A673 (cell line): ENCODE measurements around the gene TMCC1. TPM values are rescaled to one million over a fixed set of nuclear protein-coding genes. Genes with fewer than 3 reads are reported as not detected.

Experiments
- BruUV-seq: library from RNA; stranded (reverse); fragments of 400-500 nt; replicated peaks from 2 replicates; lab custom pipeline; 2021; lab: Mats Ljungman, UMichigan
- CTCF ChIA-PET: fragments of 300-600 bp; sonication (Branson Sonifier 250); formaldehyde crosslinking; loops from one replicate; lab custom pipeline; 2022; ENCODE audit warnings: antibody characterized with exemption; lab: Charles Lee
- POLR2A ChIA-PET: fragments of 300-600 bp; sonication (Branson Sonifier 250); formaldehyde crosslinking; loops from one replicate; lab custom pipeline; 2022; ENCODE audit warnings: antibody characterized with exemption; ENCODE audit not compliant: low non-redundant PET; lab: Charles Lee
- DNase-seq: peaks from one replicate; pipeline ENCODE4 v3.0.0-alpha.2; 2015; ENCODE audit warnings: low spot score
- H3K27ac ChIP-seq: fragments of 200-600 bp; sonication (generic); 2 replicates; pipeline ENCODE4 v1.5.1; 2016; ENCODE audit warnings: mixed run types, low read depth, mild to moderate bottlenecking, mixed read lengths, antibody characterized with exemption, low read length; ENCODE audit not compliant: poor library complexity, severe bottlenecking
- H3K27me3 ChIP-seq: fragments of 200-600 bp; sonication (generic); replicated peaks from 2 replicates; pipeline ENCODE4 v1.6.1; 2017; ENCODE audit warnings: mixed run types, low read depth, mild to moderate bottlenecking, mixed read lengths, antibody characterized with exemption, low read length; ENCODE audit not compliant: insufficient read depth, poor library complexity
- H3K36me3 ChIP-seq: fragments of 200-600 bp; sonication (generic); 2 replicates; pipeline ENCODE4 v1.6.1; 2016; ENCODE audit warnings: mixed run types, mild to moderate bottlenecking, mixed read lengths, antibody characterized with exemption, low read length; ENCODE audit not compliant: insufficient read depth, poor library complexity, severe bottlenecking
- H3K4me1 ChIP-seq: fragments of 200-600 bp; sonication (generic); 2 replicates; pipeline ENCODE4 v1.6.1; 2017; ENCODE audit warnings: mixed run types, mild to moderate bottlenecking, mixed read lengths, antibody characterized with exemption, low read length; ENCODE audit not compliant: insufficient read depth, poor library complexity, severe bottlenecking
- H3K4me3 ChIP-seq: fragments of 200-600 bp; sonication (generic); 2 replicates; pipeline ENCODE4 v1.5.1; 2016; ENCODE audit warnings: low read depth, mixed run types, mild to moderate bottlenecking, mixed read lengths, low read length; ENCODE audit not compliant: poor library complexity, severe bottlenecking
- H3K9me3 ChIP-seq: fragments of 200-600 bp; sonication (generic); 2 replicates; pipeline ENCODE4 v1.6.1; 2016; ENCODE audit warnings: mixed run types, low read depth, mild to moderate bottlenecking, mixed read lengths, antibody characterized with exemption, low read length; ENCODE audit not compliant: poor library complexity, severe bottlenecking
- EZH2 ChIP-seq: fragments of 200-600 bp; sonication (generic); IDR thresholded peaks from 2 replicates; pipeline ENCODE4 v1.6.1; 2017; ENCODE audit warnings: borderline replicate concordance, low read depth, mild to moderate bottlenecking, mixed read lengths, antibody characterized with exemption, low read length; ENCODE audit not compliant: poor library complexity, severe bottlenecking
- intact Hi-C: fragments of 100-400 bp; cut with micrococcal nuclease; formaldehyde crosslinking; loops from one replicate; pipeline ENCODE4 v1.10.0; 2022; ENCODE audit not compliant: unreplicated experiment
- total RNA-seq: library from RNA; stranded (reverse); gene quantifications from 2 replicates; pipeline ENCODE4 v1.2.3, GENCODE V29; 2021
- TF ChIP-seq, protein P1 (sequence below): fragments of 300-800, 200-600 bp; sonication (generic); conservative IDR thresholded peaks from 2 replicates; pipeline ENCODE4 v1.5.1; 2017; ENCODE audit warnings: low read depth, mild to moderate bottlenecking, antibody characterized with exemption, low read length, moderate library complexity, mixed read lengths

Gene TMCC1
- total RNA-seq, 1 experiment from 2014 or later, result 29.4 TPM

DNA sequence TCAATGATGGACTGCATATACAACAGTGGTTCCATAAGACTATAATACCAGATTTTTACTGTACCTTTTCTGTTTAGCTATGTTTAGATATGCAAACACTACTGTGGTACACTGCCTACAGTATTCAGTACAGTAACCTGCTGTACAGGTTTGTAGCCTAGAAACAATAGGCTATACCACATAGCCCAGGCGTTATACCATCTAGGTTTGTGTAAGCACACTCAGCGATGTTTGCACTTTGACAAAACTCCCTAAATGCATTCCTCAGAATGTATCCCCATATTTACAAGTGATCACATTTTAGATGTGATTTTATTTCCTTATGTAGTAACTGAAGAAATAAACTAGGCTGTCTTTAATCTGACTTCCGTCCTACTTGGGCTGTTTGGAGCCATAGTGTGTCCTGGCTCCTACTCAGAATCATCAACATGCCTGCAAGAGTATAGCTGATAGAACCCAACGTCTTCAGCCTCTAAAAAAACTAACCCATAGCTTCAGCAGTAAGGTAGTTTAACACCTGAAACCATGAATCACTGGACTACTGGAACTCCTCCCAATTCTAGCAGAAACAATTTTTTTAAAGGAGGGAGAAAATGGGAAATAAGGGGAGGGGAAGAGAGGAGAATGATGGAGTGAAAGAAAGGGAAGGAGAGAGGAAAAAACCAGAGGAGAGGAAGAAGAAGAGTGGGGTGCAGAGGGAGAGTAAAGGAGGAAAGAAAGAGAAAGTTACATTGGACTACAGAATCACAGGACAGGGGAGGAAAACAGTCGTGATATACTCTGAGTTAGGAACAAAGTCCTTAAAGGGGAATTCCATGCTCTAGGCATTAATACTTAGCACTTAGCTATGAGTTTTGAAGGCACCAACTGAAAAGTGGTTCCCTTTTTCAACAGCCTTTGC is 219.4 kb downstream of the TMCC1 start:
- no TSS peak for BruUV-seq
- TF ChIP-seq, protein P1, sequence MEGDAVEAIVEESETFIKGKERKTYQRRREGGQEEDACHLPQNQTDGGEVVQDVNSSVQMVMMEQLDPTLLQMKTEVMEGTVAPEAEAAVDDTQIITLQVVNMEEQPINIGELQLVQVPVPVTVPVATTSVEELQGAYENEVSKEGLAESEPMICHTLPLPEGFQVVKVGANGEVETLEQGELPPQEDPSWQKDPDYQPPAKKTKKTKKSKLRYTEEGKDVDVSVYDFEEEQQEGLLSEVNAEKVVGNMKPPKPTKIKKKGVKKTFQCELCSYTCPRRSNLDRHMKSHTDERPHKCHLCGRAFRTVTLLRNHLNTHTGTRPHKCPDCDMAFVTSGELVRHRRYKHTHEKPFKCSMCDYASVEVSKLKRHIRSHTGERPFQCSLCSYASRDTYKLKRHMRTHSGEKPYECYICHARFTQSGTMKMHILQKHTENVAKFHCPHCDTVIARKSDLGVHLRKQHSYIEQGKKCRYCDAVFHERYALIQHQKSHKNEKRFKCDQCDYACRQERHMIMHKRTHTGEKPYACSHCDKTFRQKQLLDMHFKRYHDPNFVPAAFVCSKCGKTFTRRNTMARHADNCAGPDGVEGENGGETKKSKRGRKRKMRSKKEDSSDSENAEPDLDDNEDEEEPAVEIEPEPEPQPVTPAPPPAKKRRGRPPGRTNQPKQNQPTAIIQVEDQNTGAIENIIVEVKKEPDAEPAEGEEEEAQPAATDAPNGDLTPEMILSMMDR, result no peak
- no peak for TF ChIP-seq EZH2
- Histone ChIP-seq H3K9me3 (no peaks in the 10 kb centered on the region), H3K4me3 (no peak overlapping the region), H3K4me1 (no peaks in the 10 kb centered on the region), H3K36me3 (peaks cover 7% of the 10 kb centered on the region), H3K27me3 (no peaks in the 10 kb centered on the region), H3K27ac (no peak overlapping the region)
- CTCF ChIA-PET, result interaction anchor here (0.6 kb wide), 1 partner anchor 24 kb away, joined by 7 read pairs; no protein-coding TSS in a partner anchor
- POLR2A ChIA-PET, result no interaction called here
- DNase-seq, result no peak
- intact Hi-C loops, result no loop called here

- Histone ChIP-seq H3K4me1 (no peaks in the 10 kb centered on the region), H3K36me3 (peaks cover 7% of the 10 kb centered on the region), H3K9me3 (no peaks in the 10 kb centered on the region), H3K4me3 (no peak overlapping the region), H3K27me3 (no peaks in the 10 kb centered on the region), H3K27ac (no peak overlapping the region)
- intact Hi-C loops, result no loop called here
- no peak for DNase-seq
- TF ChIP-seq, protein P1, result no peak
- TF ChIP-seq EZH2, result no peak
- no TSS peak for BruUV-seq
- POLR2A ChIA-PET, result no interaction called here
- CTCF ChIA-PET, result no interaction called here
Observed at GRCh38 chr3:129673012-129673411, 220.5 kb downstream of the TMCC1 start.

DNA sequence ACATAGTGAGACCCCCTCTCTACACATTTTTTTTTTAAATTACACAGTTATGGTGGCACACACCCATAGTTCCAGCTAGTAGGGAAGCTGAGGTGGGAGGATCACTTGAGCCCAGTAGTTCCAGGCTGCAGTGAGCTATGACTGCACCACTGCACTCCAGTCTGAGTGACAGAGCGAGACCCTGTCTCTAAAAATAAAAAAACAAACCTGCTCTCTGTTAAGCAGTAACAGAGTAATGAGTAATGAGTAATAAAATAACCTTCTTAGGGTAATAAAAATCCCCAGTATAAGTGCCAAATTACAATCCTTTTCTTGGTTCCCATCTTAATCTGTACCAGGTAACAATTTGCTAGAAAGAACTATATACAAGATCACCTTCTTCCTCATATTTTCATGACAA is 221.1 kb downstream of the TMCC1 start:
- no peak overlapping the region for H3K27ac ChIP-seq
- ChIA-PET POLR2A (no interaction called here), CTCF (no interaction called here)
- no peaks in the 10 kb centered on the region for H3K9me3 ChIP-seq
- intact Hi-C loops, result no loop called here
- peaks cover 7% of the 10 kb centered on the region for H3K36me3 ChIP-seq
- DNase-seq, result no peak
- no TSS peak for BruUV-seq
- no peak overlapping the region for H3K4me3 ChIP-seq
- TF ChIP-seq EZH2, result no peak
- TF ChIP-seq, protein P1, result no peak
- no peaks in the 10 kb centered on the region for H3K4me1 ChIP-seq
- H3K27me3 ChIP-seq, result no peaks in the 10 kb centered on the region
